ENCODE data around the gene FUT4. TPM values are rescaled to one million over a fixed set of nuclear protein-coding genes. Genes with fewer than 3 reads are reported as not detected.
A peak's percentile ranks its signal among the peaks of the same experiment; 100 is the strongest.
"Not testable (repeated sequence)": the region's sequence is repeated elsewhere in the genome, so short reads cannot be mapped to it uniquely, and the experiment has no call there.

Gene FUT4
- total RNA-seq: 1 to 10 TPM; 1.2 to 4.5 (median 2.3) TPM

GRCh38 chr11:94543695-94544645 lies at the start of gene FUT4:
FUT4 (plus strand) TSS chr11:94543921; CDS start chr11:94544134, 213 bp downstream.
- WGBS, 2 donors: 0 to 1% methylated on average over 45 to 49 of the region's 109 CpGs
- intact Hi-C loops (cut with DNase I; ENCODE audit: low total_unique reads): no loop called here
- TF ChIP-seq POLR2A (IDR thresholded peaks at IDR 0.05): no peak
- no peak for TF ChIP-seq CTCF (IDR thresholded peaks at IDR 0.05)
- peak; percentile 74 to 97 for DNase-seq (ENCODE audit: low spot score in 2 of 2)
- H3K4me3 ChIP-seq (ENCODE audit: low read depth, poor library complexity, severe bottlenecking): peak within 1 kb of the TSS; percentile 34

GRCh38 chr11:94494126-94494680 lies 49.5 kb upstream of the FUT4 start:
- intact Hi-C loops (cut with DNase I; ENCODE audit: low total_unique reads): loop anchor here (5.0 kb wide), 1 partner anchor 1178 kb away; no protein-coding TSS in a partner anchor
- TF ChIP-seq CTCF (IDR thresholded peaks at IDR 0.05) (no peak), POLR2A (IDR thresholded peaks at IDR 0.05) (no peak)
- peak overlapping the region; percentile 99 for H3K4me3 ChIP-seq (ENCODE audit: low read depth, poor library complexity, severe bottlenecking)
- 3 to 4% methylated on average over 17 to 19 of the region's 19 CpGs for WGBS, 2 donors
- DNase-seq (ENCODE audit: low spot score in 2 of 2): no peak

GRCh38 chr11:94500181-94500580 lies 43.5 kb upstream of the FUT4 start:
- no peak overlapping the region for H3K4me3 ChIP-seq (ENCODE audit: low read depth, poor library complexity, severe bottlenecking)
- intact Hi-C loops (cut with DNase I; ENCODE audit: low total_unique reads): no loop called here
- TF ChIP-seq CTCF (IDR thresholded peaks at IDR 0.05): no peak
- no peak for TF ChIP-seq POLR2A (IDR thresholded peaks at IDR 0.05)
- DNase-seq (ENCODE audit: low spot score in 2 of 2): no peak
- 78 to 84% methylated on average over 2 of the region's 2 CpGs for whole genome bisulfite sequencing, 2 donors

- intact Hi-C loops (cut with DNase I; ENCODE audit: low total_unique reads): no loop called here
- no peak overlapping the region for H3K4me3 ChIP-seq (ENCODE audit: low read depth, poor library complexity, severe bottlenecking)
- DNase-seq (ENCODE audit: low spot score in 2 of 2): no peak
- WGBS, 2 donors: 68 to 78% methylated on average over 2 of the region's 2 CpGs
- TF ChIP-seq CTCF (IDR thresholded peaks at IDR 0.05) (no peak), POLR2A (IDR thresholded peaks at IDR 0.05) (no peak)
These were observed 42.2 kb upstream of the FUT4 start for GRCh38 chr11:94501522-94501921.

- 7 to 23% methylated on average over 3 of the region's 3 CpGs for WGBS, 2 donors
- DNase-seq (ENCODE audit: low spot score in 2 of 2): no peak
- intact Hi-C loops (cut with DNase I; ENCODE audit: low total_unique reads): no loop called here
- no peak overlapping the region for H3K4me3 ChIP-seq (ENCODE audit: low read depth, poor library complexity, severe bottlenecking)
- TF ChIP-seq POLR2A (IDR thresholded peaks at IDR 0.05): no peak
- TF ChIP-seq CTCF (IDR thresholded peaks at IDR 0.05): no peak
These were observed 38.9 kb upstream of the FUT4 start for GRCh38 chr11:94504689-94505293.

- H3K4me3 ChIP-seq (ENCODE audit: low read depth, poor library complexity, severe bottlenecking); intact Hi-C loops (cut with DNase I; ENCODE audit: low total_unique reads); DNase-seq (ENCODE audit: low spot score in 2 of 2): not testable (repeated sequence)
- 89 to 90% methylated on average over 5 of the region's 5 CpGs for WGBS, 2 donors
These were observed 37.2 kb upstream of the FUT4 start for GRCh38 chr11:94506513-94506912.
